ENCODE measurements around the gene C1orf159. TPM values are rescaled to one million over a fixed set of nuclear protein-coding genes. Genes with fewer than 3 reads are reported as not detected.

The C1orf159 gene
- total and polyA plus RNA-seq, 9 of the 15 experiments (the other 6 are each of a cell fraction or from before 2014, with no cell fraction given) = 0.28 to 54.9 (median 10.6) TPM

GRCh38 chr1:1115786-1116700 is at the start of gene C1orf159 (continued):
- no peak for TF ChIP-seq BRF2 (IDR thresholded peaks at IDR 0.05; ENCODE audit: borderline replicate concordance, insufficient read depth, insufficient read length)
- no peak for TF ChIP-seq RNF219 (CRISPR knock-in tag; IDR thresholded peaks at IDR 0.05)
- peak; percentile 99; the same call in 1 of the 2 replicates for TF ChIP-seq ETS1 (conservative IDR thresholded peaks at IDR 0.05; ENCODE audit: control insufficient read depth, low read depth, low read length)
- no peak for TF ChIP-seq ARHGAP35 (IDR thresholded peaks at IDR 0.05; ENCODE audit: partially characterized antibody)
- no peak for TF ChIP-seq NCOA4 (IDR thresholded peaks at IDR 0.05; ENCODE audit: partially characterized antibody)
- no peak for TF ChIP-seq ARID2 (IDR thresholded peaks at IDR 0.05)
- peak; percentile 68 for TF ChIP-seq SIN3B (IDR thresholded peaks at IDR 0.05; ENCODE audit: low read depth)
- TF ChIP-seq SRSF7 (optimal IDR thresholded peaks at IDR 0.05; ENCODE audit: low read depth, low read length) = no peak
- TF ChIP-seq RUNX1 (IDR thresholded peaks at IDR 0.05; ENCODE audit: low read depth) = no peak
- no peak for TF ChIP-seq STAG1 (CRISPR knock-in tag; IDR thresholded peaks at IDR 0.05; ENCODE audit: borderline replicate concordance)
- TF ChIP-seq ZNF395 (CRISPR knock-in tag; IDR thresholded peaks at IDR 0.05) = peak; percentile 98
- no peak for TF ChIP-seq ZNF445 (CRISPR knock-in tag; IDR thresholded peaks at IDR 0.05; ENCODE audit: low read depth)
- no peak for TF ChIP-seq FOXA1 (IDR thresholded peaks at IDR 0.05; ENCODE audit: borderline replicate concordance)
- TF ChIP-seq ZC3H8 (IDR thresholded peaks at IDR 0.05) = no peak
- TF ChIP-seq NFE2 (IDR thresholded peaks at IDR 0.05; ENCODE audit: low read depth) = no peak
- TF ChIP-seq TFE3 (CRISPR knock-in tag; IDR thresholded peaks at IDR 0.05) = no peak
- no peak for TF ChIP-seq HOXB6 (CRISPR knock-in tag; IDR thresholded peaks at IDR 0.05; ENCODE audit: borderline replicate concordance)
- TF ChIP-seq GATAD2B (IDR thresholded peaks at IDR 0.05; ENCODE audit: borderline replicate concordance) = peak; percentile 81
- no peak for TF ChIP-seq ZEB2 (IDR thresholded peaks at IDR 0.05)
- peak; percentile 80; the same call in 1 of the 2 replicates for TF ChIP-seq CTBP1 (IDR thresholded peaks at IDR 0.05; ENCODE audit: borderline replicate concordance)
- TF ChIP-seq FOS (IDR thresholded peaks at IDR 0.05; ENCODE audit: extremely low read depth, insufficient read length) = no peak
